OCI-M2 (cell line): ENCODE measurements around the gene DYTN.
"Not testable (repeated sequence)": the region's sequence is repeated elsewhere in the genome, so short reads cannot be mapped to it uniquely, and the experiment has no call there.

Experiments
- DNase-seq: peaks from one replicate; lab custom pipeline; 2025; ENCODE audit not compliant: unreplicated experiment; lab: John Stamatoyannopoulos, UW

The DYTN gene, protein sequence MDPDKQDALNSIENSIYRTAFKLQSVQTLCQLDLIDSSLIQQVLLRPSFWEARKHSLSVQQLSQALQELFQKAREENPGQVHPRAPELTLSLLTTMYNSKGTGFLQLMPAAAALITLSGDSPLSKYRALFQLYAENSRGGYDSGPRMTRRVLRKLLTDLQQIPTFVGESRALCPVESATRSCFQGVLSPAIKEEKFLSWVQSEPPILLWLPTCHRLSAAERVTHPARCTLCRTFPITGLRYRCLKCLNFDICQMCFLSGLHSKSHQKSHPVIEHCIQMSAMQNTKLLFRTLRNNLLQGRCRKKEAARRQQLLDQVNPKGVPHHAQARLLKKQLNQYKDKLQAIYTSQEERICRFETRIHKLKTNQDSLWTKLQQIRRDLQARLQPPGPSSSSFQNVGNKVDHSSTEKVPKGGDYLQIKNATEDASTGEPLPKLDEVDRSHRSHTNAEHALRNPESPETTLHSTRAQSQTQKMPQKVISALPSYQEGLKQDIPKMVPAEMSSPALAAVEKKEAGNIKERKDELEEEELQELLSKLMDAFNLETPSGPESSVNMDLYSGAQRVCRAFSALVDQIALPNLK

DNA sequence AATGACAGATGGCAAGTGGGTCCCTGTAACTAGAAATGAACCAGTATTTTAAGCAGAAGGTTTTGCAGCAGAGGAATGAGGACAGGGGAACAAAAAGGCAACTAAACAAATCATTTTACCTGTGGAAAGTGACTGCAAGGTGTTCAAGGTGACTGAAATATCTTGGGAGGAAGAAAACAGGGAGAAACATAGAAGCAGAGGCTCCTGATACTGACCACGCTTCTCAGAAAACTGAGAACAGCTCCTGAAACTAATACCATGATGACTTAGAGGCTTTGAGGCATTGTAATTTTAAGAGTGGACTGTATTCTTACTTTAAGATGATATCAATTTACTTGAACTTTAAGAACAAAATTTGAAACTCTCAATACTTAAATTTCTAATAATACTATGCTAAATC lies at the start of gene DYTN:
Gene DYTN, minus strand, starts transcription at position 101 of the 400 bp plus-strand sequence. CDS start 117 bp downstream, outside the sequence.
- no peak for DNase-seq

DNA sequence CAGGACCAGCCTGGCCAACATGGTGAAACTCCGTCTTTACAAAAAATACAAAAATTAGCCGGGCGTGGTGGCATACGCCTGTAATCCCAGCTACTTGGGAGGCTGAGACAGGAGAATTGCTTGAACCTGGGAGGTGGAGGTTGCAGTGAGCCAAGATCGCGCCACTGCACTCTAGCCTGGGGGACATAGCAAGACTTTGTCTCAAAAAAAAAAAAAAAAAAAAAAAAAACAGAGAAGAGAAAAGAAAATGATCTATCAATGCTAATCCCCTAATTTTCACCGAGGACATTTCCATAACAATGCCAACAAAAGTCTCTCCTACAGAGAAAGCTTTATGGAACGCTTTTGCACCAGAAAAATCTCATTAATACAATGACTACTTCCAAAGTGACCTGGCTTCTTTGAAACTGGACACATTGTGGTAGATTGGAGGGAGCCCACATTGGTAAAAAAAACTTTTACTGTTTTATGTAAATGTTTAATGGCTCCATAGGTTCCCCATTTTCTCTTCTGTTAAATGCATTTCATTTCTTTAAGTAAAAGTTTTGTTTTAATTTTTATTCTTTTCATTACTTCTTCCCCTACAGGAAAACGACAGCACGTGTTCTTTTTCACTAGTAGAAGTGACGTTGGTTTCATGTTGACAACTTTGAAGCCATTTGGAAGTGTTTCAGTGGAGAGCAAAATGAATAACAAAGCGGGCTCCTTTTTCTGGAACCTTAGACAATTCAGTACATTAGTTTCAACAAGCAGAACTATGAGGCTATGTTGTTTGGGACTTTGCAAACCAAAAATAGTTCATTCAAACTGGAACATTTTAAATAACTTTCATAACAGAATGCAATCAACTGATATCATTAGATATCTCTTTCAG lies 48.1 kb upstream of the DYTN start:
- no peak for DNase-seq

DNA sequence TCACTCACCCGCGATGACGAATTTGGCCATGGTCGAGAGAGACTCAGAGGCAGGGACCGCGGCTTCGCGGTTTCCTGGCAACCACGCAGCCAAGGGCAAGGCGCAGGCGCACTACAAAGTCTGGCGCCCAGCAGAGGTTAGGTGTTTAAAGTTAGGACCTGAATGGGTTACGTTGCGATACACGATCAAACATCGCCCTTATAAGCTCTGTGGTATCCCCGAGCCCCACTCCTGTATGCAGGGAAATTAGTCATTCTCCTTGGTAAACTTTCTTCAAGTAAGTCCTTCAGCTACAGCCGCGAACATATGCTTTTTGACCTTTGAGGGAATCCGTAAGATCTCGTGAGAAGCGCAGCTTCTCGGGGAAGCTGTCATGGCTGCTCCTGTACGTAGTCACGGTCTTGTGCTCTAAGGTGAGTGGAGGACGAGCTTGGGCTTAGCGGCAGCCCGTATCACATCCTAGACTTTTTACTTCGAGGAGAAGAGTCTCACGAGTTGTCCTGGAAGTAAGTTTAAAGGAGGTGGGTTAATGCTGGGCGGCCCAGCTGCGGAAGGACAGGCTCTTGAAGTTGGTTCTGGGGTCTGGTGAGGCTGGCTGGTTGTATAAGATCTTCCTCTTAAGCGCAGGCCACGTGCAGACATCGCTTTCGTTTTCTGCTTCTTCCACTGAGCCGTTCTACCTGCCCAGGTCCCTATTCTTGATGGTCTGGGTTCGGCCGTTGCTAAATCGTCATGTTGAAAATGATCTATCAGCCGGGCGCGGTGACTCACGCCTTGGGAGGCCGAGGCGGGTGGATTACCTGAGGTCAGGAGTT lies 47.3 kb upstream of the DYTN start, which contains the start of the genes FASTKD2 and MDH1B:
Gene FASTKD2, plus strand, starts transcription at position 365 of the 815 bp plus-strand sequence. CDS start 1,088 bp downstream, outside the sequence.
Gene MDH1B, minus strand, starts transcription at position 87 of the 815 bp plus-strand sequence. Its CDS starts 57 bp downstream, at position 30.
- DNase-seq: peak; percentile 48

DNA sequence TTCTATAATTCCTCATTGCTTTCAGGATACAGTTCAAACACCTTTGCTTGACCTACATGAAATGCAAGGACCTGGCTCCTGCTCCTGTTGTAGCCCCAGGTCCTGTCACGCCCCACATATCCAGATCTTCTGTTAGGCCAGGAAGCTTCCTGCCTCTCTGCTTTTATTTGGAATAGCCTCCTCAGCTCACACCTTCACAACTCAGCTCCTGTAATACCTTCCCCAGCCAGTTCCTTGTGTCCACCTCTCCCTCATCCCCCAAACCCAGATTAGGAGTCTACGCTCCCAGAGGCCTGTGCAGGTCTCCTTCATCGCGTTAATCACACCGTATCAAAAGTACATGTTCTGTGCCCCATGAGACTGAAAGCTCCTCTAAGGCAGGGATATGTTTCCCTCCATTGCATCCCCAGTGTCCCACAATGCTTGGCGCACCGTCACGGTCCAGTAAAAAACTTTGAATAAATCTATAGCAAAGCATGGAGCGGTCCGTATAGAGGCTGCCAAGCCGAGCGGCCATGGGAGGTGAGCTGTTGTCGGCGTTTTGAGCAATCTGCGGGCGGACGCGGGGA lies 46.6 kb upstream of the DYTN start:
- DNase-seq: no peak

GRCh38 chr2:206756816-206757215 lies 38.6 kb upstream of the DYTN start:
- DNase-seq: no peak

- DNase-seq: no peak
Measured at GRCh38 chr2:206740800-206741199, 22.6 kb upstream of the DYTN start.

DNA sequence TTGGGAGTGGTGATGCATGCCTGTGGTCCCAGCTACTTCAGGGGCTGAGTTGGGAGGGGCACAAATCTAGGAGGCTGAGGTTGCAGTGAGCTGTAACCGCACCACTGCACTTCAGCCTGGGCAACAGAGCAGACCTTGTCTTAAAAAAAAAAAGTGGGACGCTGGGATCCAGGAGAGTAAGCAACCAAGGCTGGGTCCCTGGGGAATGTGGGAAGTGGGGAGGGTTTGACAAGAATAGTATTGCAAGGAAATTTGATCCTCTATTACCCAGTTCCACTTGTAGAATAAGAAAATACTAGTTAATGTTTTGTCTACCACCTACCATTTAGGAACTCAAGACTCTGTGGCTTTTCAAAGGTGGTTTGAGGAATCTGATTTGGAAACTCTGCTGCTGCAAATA lies 21.1 kb upstream of the DYTN start:
- DNase-seq: no peak

GRCh38 chr2:206736935-206737334 lies 18.7 kb upstream of the DYTN start:
- no peak for DNase-seq

DNA sequence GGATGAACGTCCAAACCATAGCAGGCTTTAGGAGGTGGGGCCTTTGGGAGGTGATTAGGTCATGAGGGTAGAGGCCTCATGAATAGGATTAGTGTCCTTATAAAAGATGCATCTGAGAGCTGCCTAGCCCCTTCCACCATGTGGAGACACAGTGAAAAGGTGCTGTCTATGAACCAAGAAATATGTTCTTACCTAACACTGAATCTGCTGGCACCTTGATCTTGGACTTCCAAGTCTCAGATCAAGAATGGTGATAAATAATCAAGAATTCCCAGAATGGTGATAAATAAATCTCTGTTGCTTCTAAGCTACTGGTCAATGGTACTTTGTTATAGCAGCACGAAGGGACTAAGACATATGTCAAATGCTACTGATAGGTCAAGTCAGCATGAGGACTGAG lies 15.1 kb upstream of the DYTN start:
- no peak for DNase-seq

- no peak for DNase-seq
Measured at GRCh38 chr2:206728277-206729199, 10.3 kb upstream of the DYTN start.

DNA sequence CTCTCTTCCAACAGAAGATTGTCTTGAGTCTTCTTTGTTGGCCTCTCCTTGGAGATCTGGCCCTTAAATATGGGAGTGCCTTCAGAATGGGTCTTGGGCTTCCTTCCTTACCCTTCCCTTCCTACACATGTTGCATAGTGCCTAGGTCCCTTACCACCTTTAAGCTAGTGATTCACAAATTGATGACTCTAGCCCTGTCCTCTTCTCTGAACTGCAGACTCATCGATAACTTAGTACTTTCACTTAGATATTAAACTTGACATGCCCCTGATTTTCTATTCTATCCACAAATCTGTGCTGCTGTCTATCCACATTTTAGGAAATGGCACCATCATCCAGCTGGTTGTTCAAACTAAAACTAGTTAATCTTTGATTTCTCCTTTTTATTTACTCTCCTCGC lies 9.1 kb upstream of the DYTN start:
- no peak for DNase-seq

- DNase-seq: no peak
Measured at GRCh38 chr2:206723288-206723687, 5.1 kb upstream of the DYTN start.

- DNase-seq: no peak
Measured at GRCh38 chr2:206721256-206721920, 3.2 kb upstream of the DYTN start.

GRCh38 chr2:206716623-206717022 lies 1.6 kb downstream of the DYTN start:
- DNase-seq: no peak

DNA sequence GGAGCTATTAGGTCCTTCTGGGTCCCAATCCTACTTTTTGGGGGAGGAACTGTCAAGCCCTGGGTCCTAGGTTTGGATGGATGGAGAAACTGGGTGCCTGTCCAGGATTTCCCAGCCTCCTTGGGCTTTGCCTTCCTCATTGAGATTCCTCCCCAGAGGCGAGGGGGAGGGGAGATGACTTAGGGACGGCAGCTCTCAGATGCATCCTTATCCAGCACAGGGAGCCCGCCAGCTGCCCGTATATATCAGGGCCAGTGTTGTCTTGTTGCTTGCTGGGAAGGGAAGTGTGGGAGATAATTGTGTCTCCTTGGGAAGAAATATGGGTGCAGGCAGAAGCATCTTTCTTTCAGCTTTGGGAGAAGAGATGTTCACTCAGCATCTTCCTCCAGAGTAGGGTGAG lies 3.0 kb downstream of the DYTN start:
- DNase-seq: not testable (repeated sequence)

DNA sequence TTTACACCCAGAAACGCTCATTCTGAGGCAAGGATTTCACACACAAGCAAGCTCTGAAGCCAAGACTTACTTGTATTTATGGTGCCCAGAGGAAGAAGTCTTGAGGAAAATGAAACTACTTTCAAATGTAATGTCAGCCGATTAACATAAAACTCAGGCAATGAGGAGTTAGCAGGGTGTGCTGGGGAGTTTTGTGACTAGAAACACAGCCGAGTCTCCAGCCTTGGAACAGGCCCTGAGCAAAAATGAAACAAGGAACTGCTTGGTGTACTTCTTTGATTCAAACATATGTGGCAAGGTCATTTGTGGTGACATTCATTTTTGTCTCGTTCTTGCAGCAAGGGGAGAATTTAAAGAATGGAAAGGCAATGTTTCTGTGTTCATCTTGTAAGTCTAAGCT lies 4.5 kb downstream of the DYTN start:
- no peak for DNase-seq

DNA sequence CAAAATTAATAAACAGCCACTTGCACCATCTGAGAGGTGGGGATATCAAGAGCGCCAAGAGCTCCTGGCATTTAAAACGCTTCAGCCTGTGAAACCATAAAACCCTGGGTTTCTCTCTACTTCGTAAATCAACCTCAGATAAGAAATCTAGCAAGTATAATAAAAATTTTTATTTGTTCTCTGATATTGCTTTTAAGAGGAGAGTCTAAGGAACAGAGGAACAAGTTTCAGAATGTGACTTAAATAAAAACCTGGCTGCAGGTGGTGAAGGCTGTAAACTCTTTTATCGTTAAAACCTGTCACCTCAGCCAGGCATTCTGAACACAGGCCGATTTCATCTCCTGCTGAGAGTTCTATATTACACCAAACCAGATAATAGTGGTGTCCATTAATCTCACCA lies 9.9 kb downstream of the DYTN start:
- DNase-seq: no peak

DNA sequence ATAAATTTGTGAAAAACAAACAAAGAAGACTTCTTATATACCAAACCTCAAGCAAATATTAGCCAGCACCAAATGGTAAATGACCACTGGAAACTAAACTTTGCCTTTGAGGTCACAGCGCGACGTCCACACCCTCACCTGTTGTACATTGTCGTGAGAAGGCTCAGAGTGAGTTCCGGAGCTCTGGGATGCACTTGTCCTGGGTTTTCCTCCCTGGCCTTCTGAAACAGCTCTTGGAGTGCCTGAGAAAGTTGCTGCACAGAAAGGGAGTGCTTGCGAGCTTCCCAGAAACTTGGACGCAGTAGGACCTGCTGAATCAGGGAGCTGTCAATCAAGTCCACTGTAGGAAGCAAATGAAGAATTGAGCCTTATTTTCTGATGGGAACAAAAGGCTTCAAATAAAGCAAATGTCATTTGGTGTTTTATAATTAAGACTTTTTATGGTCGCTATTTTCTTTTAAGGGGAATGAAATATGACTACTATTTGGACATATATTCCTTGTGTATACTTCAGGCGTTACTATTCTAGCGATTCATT lies 11.0 kb downstream of the DYTN start:
- no peak for DNase-seq
